AG04450 (cell line): Measurements from ENCODE around the gene ALOX12B. TPM values are rescaled to one million over a fixed set of nuclear protein-coding genes. Genes with fewer than 3 reads are reported as not detected.

Source experiments
- CTCF ChIA-PET: fragments of 300-600, 350-600 bp; formaldehyde crosslinking; extraction: SDS; loops from one replicate; lab custom pipeline; 2022; ENCODE audit warnings: antibody characterized with exemption, inconsistent platforms; lab: Charles Lee
- POLR2A ChIA-PET: fragments of 350-600 bp; formaldehyde crosslinking; extraction: SDS; loops from one replicate; lab custom pipeline; 2021; ENCODE audit warnings: antibody characterized with exemption, inconsistent platforms; lab: Yijun Ruan, JAX
- DNase-seq: peaks from one replicate; pipeline ENCODE4 v3.0.0-alpha.2; 2011; ENCODE audit warnings: low read depth, low spot score
- H3K27ac ChIP-seq: one replicate; pipeline ENCODE4 v1.5.1; 2012; ENCODE audit warnings: low read depth, low read length, control low read depth
- H3K27me3 ChIP-seq: one replicate; pipeline ENCODE4 v1.6.0; 2012; ENCODE audit warnings: low read length; ENCODE audit not compliant: control insufficient read depth, insufficient read depth
- H3K4me3 ChIP-seq: 2 replicates; pipeline ENCODE4 v1.5.1; 2011; ENCODE audit warnings: mild to moderate bottlenecking, low read depth, low read length, control low read depth
- H3K9me3 ChIP-seq: 2 replicates; pipeline ENCODE4 v1.5.1; 2012; ENCODE audit warnings: low read length; ENCODE audit not compliant: control insufficient read depth, insufficient read depth
- polyA plus RNA-seq: library from polyadenylated mRNA; depleted of rRNA; stranded (reverse); fragments of >200 nt; gene quantifications from 2 replicates; pipeline ENCODE4 v1.2.3, GENCODE V29; 2011
- TF ChIP-seq, protein P1 (sequence below): IDR thresholded peaks from 2 replicates; pipeline ENCODE4 v1.5.1; 2011; ENCODE audit warnings: low read depth, low read length, control low read depth, inconsistent platforms

ALOX12B gene
- polyA plus RNA-seq, 1 experiment = not detected

DNA sequence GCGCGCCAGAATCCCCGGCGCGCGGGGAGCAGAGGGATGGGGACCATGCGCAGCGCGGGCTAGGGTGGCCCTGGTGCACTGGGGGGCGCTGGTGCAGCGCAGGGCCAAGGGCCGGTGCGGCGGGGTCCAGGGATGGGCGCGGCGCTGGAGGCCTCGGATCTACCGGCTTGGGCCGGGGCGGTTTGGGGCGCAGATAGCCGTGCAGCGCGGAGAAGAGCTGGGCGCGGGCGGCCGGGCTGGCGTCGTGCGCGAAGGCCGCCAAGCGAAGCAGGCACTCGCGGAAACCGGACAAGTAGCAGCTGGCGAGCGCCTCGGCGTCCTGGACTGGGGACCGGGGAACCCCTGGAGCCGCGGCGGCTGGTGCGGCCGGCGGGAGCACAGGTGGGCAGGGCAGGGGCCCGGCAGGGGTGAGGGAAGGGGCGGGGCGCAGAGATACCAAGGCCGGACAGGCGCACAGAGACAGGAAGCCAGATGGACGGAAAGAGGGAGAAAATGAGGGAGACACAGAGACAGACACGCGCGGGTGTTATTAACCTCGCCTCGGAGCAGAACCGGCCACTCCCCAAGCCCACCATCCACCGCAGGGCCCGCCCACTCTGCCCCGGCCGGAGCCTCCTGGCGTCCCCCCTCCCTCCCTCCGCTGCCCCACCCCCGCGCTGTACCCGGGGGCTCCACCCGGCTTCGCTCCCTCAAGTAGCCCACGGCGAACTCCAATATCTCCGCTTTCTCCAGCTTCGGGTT, 34.3 kb upstream of the ALOX12B start:
- H3K4me3 ChIP-seq = peak overlapping the region; percentile 69
- peaks cover 12% of the 10 kb centered on the region for H3K27me3 ChIP-seq
- no peak overlapping the region for H3K27ac ChIP-seq
- ChIA-PET POLR2A (interaction anchor here (0.7 to 1.1 kb wide), 3 partner anchors 51 to 101 kb away, joined by 3 to 5 read pairs (median 3); no protein-coding TSS in a partner anchor), CTCF (interaction anchor here (0.6 to 1.2 kb wide), 3 partner anchors 12 to 55 kb away, joined by 3 read pairs; no protein-coding TSS in a partner anchor)
- no peak for DNase-seq
- no peaks in the 10 kb centered on the region; the same call in 1 of the 2 replicates for H3K9me3 ChIP-seq
- TF ChIP-seq, protein P1, sequence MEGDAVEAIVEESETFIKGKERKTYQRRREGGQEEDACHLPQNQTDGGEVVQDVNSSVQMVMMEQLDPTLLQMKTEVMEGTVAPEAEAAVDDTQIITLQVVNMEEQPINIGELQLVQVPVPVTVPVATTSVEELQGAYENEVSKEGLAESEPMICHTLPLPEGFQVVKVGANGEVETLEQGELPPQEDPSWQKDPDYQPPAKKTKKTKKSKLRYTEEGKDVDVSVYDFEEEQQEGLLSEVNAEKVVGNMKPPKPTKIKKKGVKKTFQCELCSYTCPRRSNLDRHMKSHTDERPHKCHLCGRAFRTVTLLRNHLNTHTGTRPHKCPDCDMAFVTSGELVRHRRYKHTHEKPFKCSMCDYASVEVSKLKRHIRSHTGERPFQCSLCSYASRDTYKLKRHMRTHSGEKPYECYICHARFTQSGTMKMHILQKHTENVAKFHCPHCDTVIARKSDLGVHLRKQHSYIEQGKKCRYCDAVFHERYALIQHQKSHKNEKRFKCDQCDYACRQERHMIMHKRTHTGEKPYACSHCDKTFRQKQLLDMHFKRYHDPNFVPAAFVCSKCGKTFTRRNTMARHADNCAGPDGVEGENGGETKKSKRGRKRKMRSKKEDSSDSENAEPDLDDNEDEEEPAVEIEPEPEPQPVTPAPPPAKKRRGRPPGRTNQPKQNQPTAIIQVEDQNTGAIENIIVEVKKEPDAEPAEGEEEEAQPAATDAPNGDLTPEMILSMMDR = peak; percentile 43

DNA sequence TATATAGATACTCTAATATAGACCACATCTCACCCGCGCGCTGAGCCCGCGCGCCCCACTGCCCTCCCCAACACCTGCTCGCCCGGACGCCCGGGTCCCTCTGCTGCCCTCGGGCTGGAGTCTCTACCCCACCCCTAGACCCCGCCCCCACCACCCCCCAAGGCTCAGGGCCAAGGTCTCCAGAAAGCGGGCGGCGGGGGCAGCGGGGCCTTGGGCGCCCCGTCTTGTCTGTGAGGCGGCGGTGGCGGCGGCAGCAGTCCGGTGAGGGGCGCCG, 33.8 kb upstream of the ALOX12B start:
- ChIA-PET CTCF (no interaction called here), POLR2A (no interaction called here)
- DNase-seq = no peak

DNA sequence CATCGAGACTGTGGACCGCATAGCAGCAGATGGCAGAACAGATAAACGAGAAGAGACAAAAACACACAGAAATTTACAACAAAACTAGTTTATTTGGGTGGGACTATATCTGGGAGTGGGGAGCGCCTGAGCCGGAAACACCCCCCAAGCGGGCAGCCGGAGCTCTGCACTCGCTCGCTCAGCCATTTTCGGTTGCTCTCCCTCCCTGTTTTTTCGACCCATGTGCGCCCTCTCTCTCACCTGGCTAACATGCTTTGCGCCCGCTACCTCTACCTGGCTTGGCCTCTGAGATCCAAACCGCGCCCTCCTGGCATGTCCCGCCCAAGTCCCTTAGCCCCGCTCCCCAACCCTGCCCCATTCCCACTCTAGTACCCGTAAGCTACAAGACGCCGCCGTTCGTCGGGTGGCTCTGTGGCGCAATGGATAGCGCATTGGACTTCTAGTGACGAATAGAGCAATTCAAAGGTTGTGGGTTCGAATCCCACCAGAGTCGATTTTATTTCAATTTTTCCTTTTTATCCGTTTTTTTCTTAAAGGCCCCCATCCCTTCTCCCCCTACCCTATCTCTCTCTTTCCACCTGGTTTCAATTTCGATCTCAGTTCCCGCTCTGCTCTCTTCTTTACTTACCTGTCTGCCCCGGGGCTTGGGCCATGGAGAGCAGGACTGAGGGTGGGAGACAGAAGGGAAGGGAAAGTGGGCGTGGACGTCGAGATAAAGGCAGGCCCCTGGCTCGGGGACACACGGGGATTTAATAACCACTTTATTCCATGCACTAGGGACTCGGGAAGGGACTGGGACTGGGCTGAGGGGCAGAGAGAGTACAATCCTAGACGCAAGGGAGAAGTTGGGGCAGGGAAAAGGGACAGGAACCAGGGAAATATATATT, 33.2 kb upstream of the ALOX12B start:
- Histone ChIP-seq H3K9me3 (no peaks in the 10 kb centered on the region; the same call in 1 of the 2 replicates), H3K27ac (no peak overlapping the region), H3K4me3 (peak overlapping the region; percentile 69), H3K27me3 (peaks cover 22% of the 10 kb centered on the region)
- ChIA-PET CTCF (interaction anchor here (1.2 to 3.8 kb wide), 6 partner anchors 10 to 101 kb away, joined by 6 to 71 read pairs (median 24); no protein-coding TSS in a partner anchor), POLR2A (interaction anchor here (1.5 to 2.8 kb wide), 2 partner anchors 53 to 90 kb away, joined by 4 to 18 read pairs; partner anchors contain the start of gene AURKB)
- TF ChIP-seq, protein P1 = peak; percentile 36
- DNase-seq = no peak

More for the DNA sequence above, 33.8 kb upstream of the ALOX12B start:
- no peak overlapping the region for H3K27ac ChIP-seq
- TF ChIP-seq, protein P1 = no peak
- H3K4me3 ChIP-seq = peak overlapping the region; percentile 69
- H3K27me3 ChIP-seq = peaks cover 17% of the 10 kb centered on the region
- no peaks in the 10 kb centered on the region; the same call in 1 of the 2 replicates for H3K9me3 ChIP-seq

DNA sequence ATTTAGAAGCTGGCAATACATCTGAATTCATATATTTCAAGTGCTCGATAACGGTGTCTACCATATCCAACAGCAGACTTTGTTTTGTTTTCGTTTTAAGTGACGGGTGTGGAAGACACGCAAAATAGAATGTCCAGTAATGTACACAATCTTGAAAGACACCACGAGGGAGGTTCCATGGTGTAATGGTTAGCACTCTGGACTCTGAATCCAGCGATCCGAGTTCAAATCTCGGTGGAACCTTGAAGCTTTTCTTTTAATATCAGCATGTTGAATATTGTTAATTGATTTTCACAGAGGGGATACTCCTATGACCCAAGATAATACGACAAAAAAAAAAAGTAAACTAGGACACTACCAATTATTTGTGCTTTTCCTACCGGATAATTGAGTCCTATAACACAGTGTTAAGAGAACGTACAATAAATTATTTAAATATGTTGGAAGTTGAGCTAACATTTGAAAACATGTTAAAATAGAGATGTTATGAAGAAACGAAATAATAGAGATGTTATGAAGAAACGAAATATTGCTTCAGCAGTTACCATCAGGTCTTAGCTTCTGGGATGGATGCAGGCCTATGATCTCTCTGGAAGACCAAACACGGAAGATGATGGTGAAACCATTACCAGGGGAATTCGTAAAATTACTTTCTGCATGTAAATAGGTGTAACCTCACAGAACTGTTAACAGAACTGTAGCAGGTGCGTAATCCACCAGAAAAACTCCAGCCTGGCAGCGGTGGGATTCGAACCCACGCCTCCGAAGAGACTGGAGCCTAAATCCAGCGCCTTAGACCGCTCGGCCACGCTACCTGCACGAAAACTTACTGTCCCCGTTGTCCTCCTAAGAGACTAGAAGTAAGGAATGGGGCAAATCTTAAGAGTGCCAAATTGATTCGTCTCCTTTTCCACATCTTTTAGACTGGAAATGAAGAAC, 32.3 kb upstream of the ALOX12B start:
- H3K9me3 ChIP-seq = no peaks in the 10 kb centered on the region; the same call in 1 of the 2 replicates
- H3K27me3 ChIP-seq = peaks cover 26% of the 10 kb centered on the region
- ChIA-PET POLR2A (interaction anchor here (0.6 to 2.8 kb wide), 8 partner anchors 31 to 107 kb away, joined by 3 to 18 read pairs (median 4); partner anchors contain the start of genes AURKB and BORCS6), CTCF (interaction anchor here (0.5 to 3.8 kb wide), 36 partner anchors 7 to 295 kb away, joined by 3 to 71 read pairs (median 6); partner anchors contain the start of gene BORCS6)
- peak; percentile 83 for DNase-seq
- TF ChIP-seq, protein P1 = no peak
- no peak overlapping the region for H3K27ac ChIP-seq
- H3K4me3 ChIP-seq = peak overlapping the region; percentile 69
